Activated naive CD4-positive, alpha-beta T cell (primary cell): ENCODE data around the gene CT47C1.
A peak's percentile ranks its signal among the peaks of the same experiment; 100 is the strongest.
"Not testable (repeated sequence)": the region's sequence is repeated elsewhere in the genome, so short reads cannot be mapped to it uniquely, and the experiment has no call there.

Experiments
- DNase-seq, 4 experiments: peaks; one replicate each; lab custom pipeline; 2025; lab: John Stamatoyannopoulos, UW

The CT47C1 gene

DNA sequence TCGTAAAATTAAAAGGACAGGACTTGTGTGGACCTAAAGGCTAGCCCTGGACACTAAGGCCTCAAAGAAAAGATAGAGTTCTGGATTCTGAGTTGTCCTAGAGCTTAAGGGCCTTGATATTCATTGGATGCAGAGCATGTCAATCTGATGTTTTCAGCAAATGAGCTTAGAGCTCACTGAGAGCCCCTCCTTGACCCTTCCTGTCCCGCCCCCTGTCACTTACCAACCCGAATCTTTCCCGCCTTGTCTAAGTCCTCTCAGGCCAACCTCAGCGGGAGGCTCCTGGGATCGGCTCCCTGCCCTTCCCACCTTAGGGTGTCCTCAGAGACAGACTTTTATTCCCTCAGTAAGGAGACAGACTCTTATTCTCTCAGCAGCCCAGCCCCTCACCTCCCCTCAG, at the start of gene CT47C1:
TSS of gene CT47C1 (plus strand) at position 250 of the 400 bp plus-strand sequence. CDS start 233 bp downstream, outside the sequence.
- DNase-seq, result no peak

DNA sequence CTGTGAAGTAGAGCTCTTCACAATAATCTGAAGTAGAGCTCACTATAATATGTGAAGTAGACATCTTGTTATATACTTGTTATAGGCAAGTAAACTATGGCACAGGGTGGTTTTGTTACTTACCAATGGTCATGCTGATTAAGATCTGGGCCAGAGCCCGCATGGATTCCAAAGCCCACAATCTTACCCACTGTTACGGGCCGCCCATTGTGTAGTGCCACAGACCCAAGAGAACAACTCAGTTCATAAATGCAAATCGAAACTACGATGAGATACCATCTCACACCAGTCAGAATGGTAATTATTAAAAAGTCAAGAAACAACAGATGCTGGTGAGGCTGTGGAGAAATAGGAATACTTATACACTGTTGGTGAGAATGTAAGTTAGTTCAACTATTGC, 46.9 kb upstream of the CT47C1 start:
- DNase-seq, result no peak

DNA sequence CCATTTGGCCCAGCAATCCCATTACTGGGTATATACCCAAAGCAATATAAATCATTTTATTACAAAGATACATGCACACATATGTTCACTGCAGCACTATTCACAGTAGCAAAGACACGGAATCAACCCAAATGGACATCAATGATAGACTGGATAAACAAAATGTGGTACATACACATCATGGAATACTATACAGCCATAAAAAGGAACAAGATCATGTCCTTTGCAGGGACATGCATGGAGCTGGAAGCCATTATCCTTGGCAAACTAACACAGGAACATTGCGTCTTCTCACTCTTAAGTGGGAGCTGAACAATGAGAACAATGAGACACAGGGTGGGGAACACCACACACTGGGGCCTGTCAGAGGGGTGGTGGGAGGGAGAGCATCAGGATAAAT, 46.4 kb upstream of the CT47C1 start:
- DNase-seq, result not testable (repeated sequence)

DNA sequence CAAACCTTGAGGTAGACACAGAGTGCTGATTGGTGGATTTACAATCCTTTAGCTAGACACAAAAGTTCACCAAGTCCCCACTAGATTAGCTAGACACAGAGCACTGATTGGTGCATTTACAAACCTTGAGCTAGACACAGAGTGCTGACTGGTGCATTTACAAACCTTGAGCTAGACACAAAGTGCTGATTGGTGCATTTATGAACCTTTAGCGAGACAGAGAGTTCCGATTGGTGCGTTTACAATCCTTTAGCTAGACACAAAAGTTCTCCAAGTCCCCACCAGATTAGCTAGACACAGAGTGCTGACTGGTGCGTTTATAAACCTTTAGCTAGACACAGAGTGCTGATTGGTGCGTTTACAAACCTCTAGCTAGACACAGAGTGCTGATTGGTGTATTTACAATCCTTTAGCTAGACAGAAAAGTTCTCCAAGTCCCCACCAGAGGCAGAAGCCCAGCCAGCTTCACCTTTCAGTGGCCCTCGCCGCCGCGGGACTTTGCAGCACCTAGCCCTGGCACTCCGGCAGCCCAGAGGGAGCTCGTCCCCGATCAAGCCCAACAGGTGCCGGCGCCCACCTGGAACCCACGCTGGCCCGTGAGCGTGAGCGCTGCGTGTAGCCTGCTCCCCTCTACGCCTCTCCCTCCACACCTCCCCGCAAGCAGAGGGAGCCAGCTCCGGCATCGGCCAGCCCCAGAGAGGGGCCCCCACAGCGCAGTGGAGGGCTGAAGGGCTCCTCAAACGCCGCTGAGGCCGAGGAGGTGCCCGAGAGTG, 44.6 kb upstream of the CT47C1 start:
- not testable (repeated sequence) for DNase-seq

DNA sequence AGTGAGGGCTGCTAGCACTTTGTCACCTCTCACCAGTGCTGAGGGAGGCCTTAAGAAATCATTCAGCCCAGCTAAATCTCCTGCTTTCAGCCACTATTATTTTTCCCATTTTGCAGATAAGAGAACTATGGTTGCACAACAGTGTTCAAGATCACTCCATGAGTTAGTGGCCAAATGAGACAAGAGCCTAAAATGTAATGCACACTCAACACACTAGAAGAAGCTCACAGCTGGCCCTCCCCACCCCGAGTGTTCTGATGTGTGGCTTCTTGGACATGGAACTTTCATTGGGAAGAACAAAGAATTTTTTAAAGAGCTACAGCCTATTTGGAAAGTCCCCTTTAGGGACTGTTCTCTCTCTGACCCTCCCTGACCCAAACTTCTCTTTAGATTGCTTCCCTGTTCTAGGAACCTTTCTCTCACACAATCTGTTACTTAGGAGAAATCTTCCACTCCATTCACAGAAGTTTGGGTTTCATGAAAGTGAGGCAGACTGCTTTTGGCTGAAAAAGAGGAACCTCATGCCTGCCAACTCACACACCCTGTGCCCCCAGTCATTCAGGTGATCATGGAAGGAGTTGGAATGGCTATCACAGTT, 44.0 kb upstream of the CT47C1 start:
- no peak for DNase-seq

DNA sequence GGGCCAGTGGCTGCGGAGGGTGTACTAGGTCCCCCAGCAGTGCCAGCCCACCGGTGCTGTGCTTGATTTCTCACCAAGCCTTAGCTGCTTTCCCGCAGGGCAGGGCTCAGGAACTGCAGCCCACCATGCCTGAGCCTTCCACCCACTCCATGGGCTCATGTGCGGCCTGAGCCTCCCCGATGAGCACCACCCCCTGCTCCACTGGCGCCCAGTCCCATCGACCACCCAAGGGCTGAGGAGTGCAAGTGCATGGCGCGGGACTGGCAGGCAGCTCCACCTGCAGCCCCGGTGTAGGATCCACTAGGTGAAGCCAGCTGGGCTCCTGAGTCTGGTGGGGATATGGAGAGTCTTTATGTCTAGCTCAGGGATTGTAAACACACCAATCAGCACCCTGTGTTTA, 43.1 kb upstream of the CT47C1 start:
- DNase-seq, result not testable (repeated sequence)

DNA sequence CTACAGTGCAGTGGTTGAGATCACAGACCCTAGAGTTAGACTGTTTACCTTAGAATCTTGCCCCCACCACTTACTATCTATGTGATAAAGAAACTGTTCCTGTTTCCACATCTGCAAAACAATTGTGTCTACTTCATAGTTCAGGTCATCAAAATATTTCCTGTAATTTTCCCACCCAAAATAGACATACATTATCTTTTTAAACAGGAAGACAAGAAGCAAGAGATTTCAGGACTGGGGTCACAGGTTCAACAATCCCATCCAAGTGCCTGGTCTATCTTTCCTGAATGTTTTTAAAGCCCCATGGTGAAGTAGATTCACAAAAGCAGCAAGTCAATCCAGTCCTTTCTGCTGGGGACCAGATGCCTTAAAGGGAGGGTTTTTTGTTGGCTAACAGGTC, 41.8 kb upstream of the CT47C1 start:
- no peak for DNase-seq

DNA sequence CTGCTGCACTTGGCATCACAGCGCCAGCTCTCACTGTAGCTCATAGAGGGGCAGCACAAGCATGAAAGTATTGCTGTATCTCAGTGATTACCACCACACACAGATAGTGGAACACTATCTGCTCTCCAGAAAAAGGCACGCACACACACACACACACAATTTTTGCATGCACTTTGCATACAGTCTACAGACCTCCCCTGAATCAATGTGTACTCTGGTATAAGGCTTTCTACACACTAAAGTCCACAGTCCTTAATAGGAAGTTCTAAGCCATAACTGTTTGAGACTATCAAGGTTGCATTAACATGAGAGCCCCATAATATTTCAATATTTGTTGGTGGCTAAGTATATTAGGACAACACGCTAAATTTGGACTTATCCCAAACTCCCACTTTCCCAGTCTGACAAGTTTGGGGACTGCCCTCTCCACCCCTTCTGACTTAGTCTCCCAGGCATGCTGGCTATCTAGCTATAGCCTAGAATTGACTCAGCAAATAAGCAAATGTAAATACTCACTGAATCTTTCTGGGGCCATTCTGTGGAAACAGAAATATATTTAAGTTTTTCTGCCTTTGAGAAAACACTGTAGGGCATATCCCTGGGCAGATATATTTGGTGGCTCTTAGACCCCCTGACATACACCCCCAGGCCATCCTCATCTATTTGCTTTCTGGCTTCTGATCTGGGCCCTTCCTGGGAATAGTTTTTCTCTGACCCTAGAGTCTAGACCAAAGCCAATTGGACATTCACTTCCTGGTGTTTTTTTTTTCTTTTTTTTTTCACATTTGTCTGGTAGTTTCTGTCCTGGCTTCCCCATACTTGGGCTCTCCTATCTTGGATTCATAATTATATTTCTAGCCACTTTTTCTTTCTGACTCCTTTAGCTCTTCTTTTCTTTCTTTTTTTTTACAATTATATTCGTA, 36.4 kb upstream of the CT47C1 start:
- no peak for DNase-seq

DNA sequence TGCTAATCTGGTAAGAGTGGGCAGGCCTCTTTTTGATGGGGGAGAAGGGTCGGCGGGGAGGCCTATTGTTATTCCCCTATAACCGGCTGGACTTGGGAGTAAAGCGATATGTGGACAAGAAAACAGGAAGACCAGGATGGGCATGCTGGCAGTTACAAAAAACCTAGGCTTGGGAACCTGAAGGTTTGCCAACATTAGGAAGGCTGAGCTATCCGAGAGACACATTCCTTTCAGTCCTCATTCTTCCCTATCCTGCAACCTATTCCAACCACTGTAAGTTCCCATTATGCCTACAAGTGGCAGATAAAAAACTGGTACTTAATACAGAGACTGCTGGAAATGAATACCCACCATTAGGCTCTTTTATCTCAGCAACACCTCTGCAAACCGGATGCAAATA, 32.4 kb upstream of the CT47C1 start:
- no peak for DNase-seq

DNA sequence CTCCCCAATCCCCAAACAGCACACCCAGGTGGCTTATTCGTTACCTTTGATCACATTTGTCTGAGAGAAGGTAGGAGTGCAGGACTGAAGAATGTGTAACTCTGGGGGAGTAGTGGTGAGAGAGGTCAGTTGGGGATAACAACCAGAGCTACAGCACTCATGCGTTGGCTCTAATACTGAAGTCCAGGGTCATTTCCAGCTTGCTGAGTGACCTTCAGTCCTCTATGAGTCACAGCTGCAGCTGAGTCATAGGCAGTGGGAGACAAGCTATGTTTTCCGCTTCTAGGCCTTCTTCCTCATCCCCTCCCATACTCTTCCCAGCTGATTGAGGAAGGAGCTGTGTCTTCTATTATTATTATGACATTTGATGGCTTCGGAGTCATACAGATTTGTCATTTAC, 31.6 kb upstream of the CT47C1 start:
- no peak for DNase-seq

DNA sequence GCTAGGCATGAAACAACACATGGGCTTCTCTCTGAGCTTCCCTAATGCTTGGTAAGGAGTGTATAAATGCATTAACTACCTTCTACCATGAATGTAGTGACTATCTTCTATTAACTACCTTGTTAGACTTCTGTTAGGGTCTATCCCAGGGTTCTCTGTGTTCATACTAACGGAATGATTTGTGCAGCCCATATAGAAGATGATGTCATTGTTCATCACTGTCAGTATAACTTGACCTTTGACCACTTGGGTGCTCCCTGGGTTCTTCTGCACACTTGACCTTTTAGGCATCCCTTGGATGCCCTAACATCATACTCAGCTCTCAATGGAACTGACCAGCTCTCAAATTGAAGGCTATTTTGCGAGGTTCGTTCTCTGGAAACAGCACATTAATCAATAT, 30.8 kb upstream of the CT47C1 start:
- no peak for DNase-seq

DNA sequence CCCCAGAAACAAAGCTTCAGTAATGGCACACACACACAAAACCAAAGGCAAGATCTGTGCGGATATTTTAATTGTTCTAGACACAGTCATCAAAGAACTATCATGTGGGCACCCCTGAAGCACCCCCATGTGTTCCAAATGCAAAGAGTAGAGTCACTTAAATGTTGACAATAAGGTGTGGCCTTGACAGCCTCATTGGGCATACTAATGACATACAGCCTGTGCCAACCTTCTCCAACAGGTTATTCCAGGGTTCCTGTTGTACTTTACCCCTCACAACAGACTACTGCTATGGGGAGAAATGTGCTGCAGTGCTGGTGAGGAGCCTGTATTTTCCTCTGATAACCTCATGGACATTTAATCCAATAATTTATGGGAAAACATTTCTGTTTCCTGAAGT, 29.8 kb upstream of the CT47C1 start:
- no peak for DNase-seq

DNA sequence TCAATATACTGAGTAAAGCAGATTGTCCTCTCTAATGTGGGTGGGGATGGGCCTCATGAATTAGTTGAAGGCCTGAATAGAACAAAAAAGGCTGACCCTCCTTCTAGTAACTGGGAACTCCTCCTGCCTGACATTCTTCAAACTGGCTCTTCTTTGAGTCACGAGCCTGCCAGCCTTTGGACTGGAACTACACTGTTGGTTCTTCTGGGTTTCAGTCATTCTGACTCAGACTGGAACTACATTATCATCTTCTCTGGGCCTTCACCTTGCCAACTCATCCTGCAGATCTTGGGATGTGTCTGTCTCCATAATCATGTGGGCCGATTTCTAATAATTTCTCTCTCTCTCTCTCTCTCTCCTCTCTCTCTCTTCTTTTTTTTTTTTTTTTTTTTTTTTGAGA, 26.9 kb upstream of the CT47C1 start:
- no peak for DNase-seq

DNA sequence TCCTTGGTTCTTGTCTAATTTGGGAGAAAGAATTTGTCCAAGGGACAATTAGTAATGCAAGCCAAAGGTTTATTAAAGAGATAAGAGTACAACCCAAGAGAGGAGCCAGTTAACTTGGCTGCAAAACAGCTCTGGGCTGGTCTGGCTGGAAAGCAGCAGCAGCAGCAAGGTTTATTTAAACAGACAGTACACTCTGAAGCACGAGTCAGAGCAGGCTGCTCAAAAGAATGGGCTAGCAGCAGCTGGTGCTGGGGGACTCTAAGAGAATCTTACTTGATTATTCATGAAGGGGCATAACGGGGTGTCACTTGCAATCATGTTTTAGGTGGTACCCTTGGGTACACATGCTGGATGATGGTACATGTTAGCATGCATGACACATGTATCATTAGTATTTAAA, 17.1 kb upstream of the CT47C1 start:
- DNase-seq, result no peak

DNA sequence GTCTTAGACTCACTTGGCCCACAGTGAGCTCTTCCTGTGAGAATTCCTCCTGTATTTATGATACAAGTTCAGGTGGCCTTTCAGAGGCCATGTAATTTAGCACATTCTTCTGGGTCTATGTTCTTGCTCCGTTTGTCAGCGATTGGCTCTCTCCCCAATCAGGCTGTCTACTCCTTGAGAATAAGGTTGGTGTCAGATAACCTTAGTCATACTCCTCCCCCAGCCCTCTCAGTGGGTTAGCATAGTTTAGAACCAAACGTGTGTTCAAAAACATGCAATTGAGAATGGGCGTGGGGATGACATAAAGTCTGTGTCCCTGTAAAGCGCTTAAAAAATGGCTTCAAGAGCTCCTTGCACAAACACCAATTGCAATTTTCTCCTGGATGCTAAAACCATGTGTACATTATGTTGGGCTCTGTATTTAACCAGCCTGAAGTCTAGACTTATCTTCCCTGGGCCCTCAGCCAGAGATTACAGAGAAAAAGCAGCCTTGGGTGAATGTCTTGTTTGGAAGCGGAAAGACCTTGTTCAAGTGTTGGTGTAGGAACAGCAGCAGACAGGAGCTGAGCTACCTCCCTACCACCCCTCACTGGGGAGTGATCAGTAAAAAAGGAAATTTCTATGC, 9.9 kb upstream of the CT47C1 start:
- DNase-seq, result no peak

DNA sequence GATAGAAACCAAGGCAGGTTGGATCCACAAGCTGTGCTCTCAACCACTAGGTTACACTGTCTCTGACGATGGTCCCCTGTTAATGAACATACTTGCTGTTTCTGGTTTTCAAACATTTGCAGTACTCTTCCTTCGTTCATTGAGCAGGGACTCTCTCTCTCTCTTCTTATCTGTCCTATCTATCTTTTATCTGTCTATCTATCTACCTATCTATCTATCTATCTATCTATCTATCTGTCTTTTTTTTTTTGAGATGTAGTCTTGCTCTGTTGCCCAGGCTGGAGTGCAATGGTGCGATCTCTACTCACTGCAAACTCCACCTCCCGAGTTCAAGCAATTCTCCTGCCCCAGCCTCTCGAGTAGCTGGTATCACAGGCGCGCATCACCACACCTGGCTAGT, 9.4 kb upstream of the CT47C1 start:
- no peak for DNase-seq

DNA sequence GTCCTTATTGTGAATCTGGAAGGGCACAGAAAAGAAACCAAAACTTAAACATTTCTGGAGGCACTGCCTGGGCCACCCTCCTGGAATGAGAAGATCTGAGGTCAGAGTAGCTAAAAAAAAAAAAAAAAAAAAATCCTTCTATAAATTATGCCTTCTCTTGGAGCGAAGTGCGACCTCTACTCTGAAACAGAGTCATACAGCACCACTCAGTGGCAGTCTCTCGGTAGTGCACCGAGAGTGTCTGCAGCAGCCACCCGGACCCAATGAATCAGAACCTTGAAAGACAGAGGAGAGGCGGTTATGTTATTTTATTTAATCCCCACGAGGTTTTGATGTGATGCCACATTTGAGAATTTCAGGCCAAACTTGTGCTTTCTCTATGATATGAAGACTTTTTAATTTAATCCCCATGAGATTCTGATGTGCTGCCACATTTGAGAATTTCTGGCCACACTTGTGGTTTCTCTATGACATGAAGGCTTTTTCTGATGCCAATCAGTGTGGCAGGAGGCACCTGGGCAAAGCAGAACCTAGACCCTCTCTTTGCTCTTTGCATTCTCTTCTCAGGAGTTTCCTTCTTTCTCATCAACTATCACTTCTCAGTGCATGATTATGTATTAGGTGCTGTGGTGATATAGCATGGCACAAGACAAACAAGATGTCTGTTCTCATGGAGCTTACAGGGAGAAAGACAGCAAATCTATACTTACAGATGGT, 5.6 kb upstream of the CT47C1 start:
- DNase-seq, result peak in 1 of 4 experiments; percentile 8

DNA sequence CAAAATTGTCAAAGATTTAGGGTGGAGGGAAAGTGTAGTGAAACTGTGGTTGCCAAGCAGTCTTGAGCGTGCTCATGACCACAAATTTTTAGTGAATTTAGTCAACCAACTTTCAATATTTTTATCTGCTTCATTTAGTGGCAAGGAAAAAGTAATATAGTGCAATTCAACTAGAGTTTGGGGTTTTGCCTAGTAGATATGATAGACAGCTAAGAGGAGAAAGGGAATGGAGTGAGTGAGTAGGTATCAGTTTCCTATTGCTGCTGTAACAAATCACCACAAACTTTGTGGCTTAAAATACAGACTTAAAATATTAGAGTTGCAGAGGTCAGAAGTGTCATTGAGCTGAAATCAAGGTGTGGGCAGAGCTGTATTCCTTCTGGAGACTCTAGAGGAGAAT, 3.7 kb upstream of the CT47C1 start:
- DNase-seq, result no peak

DNA sequence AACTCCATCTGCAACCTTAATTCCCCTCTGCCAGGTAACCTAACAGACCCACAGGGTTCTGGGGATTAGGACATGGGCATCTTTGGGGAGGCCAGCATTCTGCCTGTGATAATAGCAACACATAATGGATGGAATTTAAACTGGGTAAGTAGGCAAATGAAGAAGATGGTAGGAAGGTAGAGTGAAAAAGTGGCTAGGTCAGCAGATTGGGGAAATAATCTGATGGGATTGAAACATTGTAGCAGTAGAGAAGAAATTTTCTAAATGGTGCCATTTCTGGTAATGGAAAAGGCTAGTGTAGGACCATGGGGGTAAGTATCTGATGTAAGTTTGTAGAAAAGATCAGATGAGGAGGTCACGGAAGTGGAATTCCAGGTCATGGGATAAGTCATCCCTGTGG, 3.0 kb upstream of the CT47C1 start:
- DNase-seq, result no peak

DNA sequence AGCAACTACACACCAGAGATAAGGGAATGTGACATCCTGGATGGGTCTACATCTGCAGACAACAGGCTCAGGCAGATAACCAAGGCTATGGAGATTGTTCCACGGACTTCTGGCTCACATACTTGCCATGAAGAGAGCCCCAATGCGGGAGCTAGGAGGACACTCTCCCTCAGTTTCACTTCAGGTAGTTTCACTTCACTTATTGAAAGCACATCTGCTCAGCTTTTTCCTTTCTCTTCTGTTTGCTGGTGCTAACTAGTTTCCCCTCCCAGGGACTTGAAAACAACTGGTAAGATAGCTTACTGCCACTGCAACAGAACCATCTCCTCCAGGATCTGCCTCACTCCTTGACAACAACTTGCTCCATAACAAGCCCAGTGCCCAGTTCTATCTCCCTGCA, 1.4 kb upstream of the CT47C1 start:
- no peak for DNase-seq

DNA sequence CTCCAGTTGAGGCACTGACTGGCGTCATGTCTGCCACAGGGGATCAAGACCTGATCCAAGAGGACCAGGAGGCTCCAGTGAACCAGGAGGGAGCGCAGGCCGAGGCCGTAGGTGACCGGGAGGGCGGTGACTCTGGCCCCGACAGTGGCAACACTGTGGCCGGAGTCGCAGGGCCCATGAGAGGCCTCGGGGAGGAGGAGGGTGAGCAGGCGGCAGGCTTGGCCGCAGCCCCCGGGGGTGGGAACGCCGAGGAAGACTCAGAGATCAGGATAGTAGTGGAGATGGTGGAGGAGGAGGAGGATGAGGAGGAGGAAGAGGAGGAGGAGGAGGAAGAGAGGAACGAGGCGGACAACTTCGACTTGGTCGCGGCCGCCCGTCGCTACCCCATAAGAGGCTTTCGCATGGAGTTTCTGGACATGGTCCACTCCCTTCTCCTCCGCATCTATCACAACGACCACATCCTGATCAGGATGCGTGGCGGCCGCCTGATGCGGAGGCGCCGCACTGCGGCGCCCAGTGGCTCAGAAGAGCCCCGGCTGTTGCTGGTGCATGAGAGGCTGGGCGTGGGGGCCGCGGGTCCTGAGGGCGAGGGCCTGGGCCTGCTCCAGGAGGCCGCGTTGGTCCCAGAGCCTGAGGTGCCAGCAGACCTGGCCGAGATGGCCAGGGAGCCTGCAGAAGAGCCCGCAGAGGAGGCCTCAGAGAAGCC, 560 bp downstream of the CT47C1 start:
- no peak for DNase-seq
